ENCODE results near the gene USP17L12.
A peak's percentile ranks its signal among the peaks of the same experiment; 100 is the strongest.
"Not testable (repeated sequence)": the region's sequence is repeated elsewhere in the genome, so short reads cannot be mapped to it uniquely, and the experiment has no call there.

USP17L12 gene

GRCh38 chr4:9219852-9220251 lies at the start of gene USP17L12:
Gene USP17L12 (plus strand): TSS chr4:9220152. CDS start chr4:9220152, 0 bp downstream.
- DNase-seq (ENCODE audit: low read depth in 2 of 3, low spot score in 1 of 3) = not testable (repeated sequence)

- not testable (repeated sequence) for DNase-seq (ENCODE audit: low read depth in 2 of 3, low spot score in 1 of 3)
Observed at GRCh38 chr4:9210357-9210756, 9.6 kb upstream of the USP17L12 start, which contains the start of gene USP17L10. Gene USP17L10 (plus strand): TSS chr4:9210657. CDS start chr4:9210657, 0 bp downstream.

- DNase-seq (ENCODE audit: low read depth in 2 of 3, low spot score in 1 of 3) = not testable (repeated sequence)
Observed at GRCh38 chr4:9214701-9215100, 5.3 kb upstream of the USP17L12 start.

GRCh38 chr4:9215105-9215504 lies 4.8 kb upstream of the USP17L12 start, which contains the start of gene USP17L11:
Gene USP17L11 (plus strand): TSS chr4:9215405. CDS start chr4:9215405, 0 bp downstream.
- not testable (repeated sequence) for DNase-seq (ENCODE audit: low read depth in 2 of 3, low spot score in 1 of 3)

- DNase-seq (ENCODE audit: low read depth in 2 of 3, low spot score in 1 of 3) = not testable (repeated sequence)
Observed at GRCh38 chr4:9224596-9224995, 4.6 kb downstream of the USP17L12 start, which contains the start of gene USP17L13. Gene USP17L13 (plus strand): TSS chr4:9224896. CDS start chr4:9224896, 0 bp downstream.

- not testable (repeated sequence) for DNase-seq (ENCODE audit: low read depth in 2 of 3, low spot score in 1 of 3)
Observed at GRCh38 chr4:9230249-9230648, 10.3 kb downstream of the USP17L12 start.

- DNase-seq (ENCODE audit: low read depth in 2 of 3, low spot score in 1 of 3) = not testable (repeated sequence)
Observed at GRCh38 chr4:9234085-9234484, 14.1 kb downstream of the USP17L12 start, which contains the start of gene USP17L15. Gene USP17L15 (plus strand): TSS chr4:9234385. CDS start chr4:9234385, 0 bp downstream.

GRCh38 chr4:9238461-9238860 lies 18.5 kb downstream of the USP17L12 start:
- DNase-seq (ENCODE audit: low read depth in 2 of 3, low spot score in 1 of 3) = not testable (repeated sequence)

- DNase-seq (ENCODE audit: low read depth in 2 of 3, low spot score in 1 of 3) = not testable (repeated sequence)
Observed at GRCh38 chr4:9243579-9243978, 23.6 kb downstream of the USP17L12 start, which contains the start of gene USP17L17. Gene USP17L17 (plus strand): TSS chr4:9243879. CDS start chr4:9243879, 0 bp downstream.

- DNase-seq (ENCODE audit: low read depth in 2 of 3, low spot score in 1 of 3) = peak in 1 of 3 donors; percentile 0
Observed at GRCh38 chr4:9247953-9248680, 28.2 kb downstream of the USP17L12 start, which contains the start of gene USP17L18. Gene USP17L18 (plus strand): TSS chr4:9248630. CDS start chr4:9248630, 0 bp downstream.

- DNase-seq (ENCODE audit: low read depth in 2 of 3, low spot score in 1 of 3) = not testable (repeated sequence)
Observed at GRCh38 chr4:9253078-9253477, 33.1 kb downstream of the USP17L12 start, which contains the start of gene USP17L19. Gene USP17L19 (plus strand): TSS chr4:9253378. CDS start chr4:9253378, 0 bp downstream.

- DNase-seq (ENCODE audit: low read depth in 2 of 3, low spot score in 1 of 3) = not testable (repeated sequence)
Observed at GRCh38 chr4:9257824-9258223, 37.9 kb downstream of the USP17L12 start, which contains the start of gene USP17L20. Gene USP17L20 (plus strand): TSS chr4:9258124. CDS start chr4:9258124, 0 bp downstream.

GRCh38 chr4:9262572-9262971 lies 42.6 kb downstream of the USP17L12 start, which contains the start of gene USP17L21:
Gene USP17L21 (plus strand): TSS chr4:9262872. CDS start chr4:9262872, 0 bp downstream.
- not testable (repeated sequence) for DNase-seq (ENCODE audit: low read depth in 2 of 3, low spot score in 1 of 3)

GRCh38 chr4:9267319-9267718 lies 47.4 kb downstream of the USP17L12 start, which contains the start of gene USP17L22:
Gene USP17L22 (plus strand): TSS chr4:9267619. CDS start chr4:9267619, 0 bp downstream.
- DNase-seq (ENCODE audit: low read depth in 2 of 3, low spot score in 1 of 3) = not testable (repeated sequence)

All from stimulated activated CD4-positive, alpha-beta T cell treated with anti-CD3 and anti-CD28 coated beads, Interleukin-12 subunit alpha, Interleukin-12 subunit beta, amount 100 ng/mL, for 48 hours (primary cell).